ENCODE measurements around the gene RSPH1.

- no peak for TF ChIP-seq EZH2 (IDR thresholded peaks at IDR 0.05; ENCODE audit: low read length, unreplicated experiment)
- TF ChIP-seq CTCF (conservative IDR thresholded peaks at IDR 0.05; ENCODE audit: low read depth, low read length): no peak
- TF ChIP-seq EZH2phosphoT487 (IDR thresholded peaks at IDR 0.05; ENCODE audit: borderline replicate concordance, low read length): no peak
These were observed 39.6 kb downstream of the RSPH1 start for GRCh38 chr21:42456457-42456856.
